ENCODE measurements around the gene NFE2L1. TPM values are rescaled to one million over a fixed set of nuclear protein-coding genes. Genes with fewer than 3 reads are reported as not detected.

Gene NFE2L1
- total and polyA plus RNA-seq, 9 of the 15 experiments (the other 6 are each of a cell fraction or from before 2014, with no cell fraction given), result 2.0 to 68.6 (median 39.7) TPM

GRCh38 chr17:48026502-48027321 is 21.4 kb upstream of the NFE2L1 start (continued):
- no peak for TF ChIP-seq CHCHD3 (CRISPR knock-in tag; IDR thresholded peaks at IDR 0.05)
- no peak for TF ChIP-seq GATA2 (CRISPR knock-in tag; IDR thresholded peaks at IDR 0.05)
- TF ChIP-seq CEBPB (tag; IDR thresholded peaks at IDR 0.05), result no peak
- no peak for TF ChIP-seq GABPA (tag; conservative IDR thresholded peaks at IDR 0.05; ENCODE audit: low read depth)
- no peak for TF ChIP-seq ZNF324 (CRISPR knock-in tag; IDR thresholded peaks at IDR 0.05)
- no peak for TF ChIP-seq CGGBP1 (CRISPR knock-in tag; IDR thresholded peaks at IDR 0.05)
- no peak for TF ChIP-seq DIDO1 (tag; IDR thresholded peaks at IDR 0.05; ENCODE audit: low read depth)
- TF ChIP-seq U2AF1 (optimal IDR thresholded peaks at IDR 0.05; ENCODE audit: low read depth, low read length), result no peak
- no peak for TF ChIP-seq SMAD2 (IDR thresholded peaks at IDR 0.05; ENCODE audit: low read depth, low read length)
- peak; percentile 40 for TF ChIP-seq CXXC5 (CRISPR knock-in tag; IDR thresholded peaks at IDR 0.05)
- no peak for TF ChIP-seq FOXK2 (conservative IDR thresholded peaks at IDR 0.05 in 1 of 2, IDR thresholded peaks at IDR 0.05 in 1 of 2; ENCODE audit: low read depth in 2 of 2)
- no peak for TF ChIP-seq NCOA2 (IDR thresholded peaks at IDR 0.05; ENCODE audit: partially characterized antibody in 2 of 2)
- no peak for TF ChIP-seq RFX5 (IDR thresholded peaks at IDR 0.05; ENCODE audit: low read depth, low read length)
- TF ChIP-seq ZNF23 (CRISPR knock-in tag; IDR thresholded peaks at IDR 0.05), result no peak
- 0 out of 2 replicates have a peak, but pooled peaks have one; percentile 19 for TF ChIP-seq ATF7 (IDR thresholded peaks at IDR 0.05)
- no peak for TF ChIP-seq NR1H2 (CRISPR knock-in tag; IDR thresholded peaks at IDR 0.05)
- TF ChIP-seq ZNF76 (CRISPR knock-in tag; IDR thresholded peaks at IDR 0.05; ENCODE audit: borderline replicate concordance), result no peak
- no peak for TF ChIP-seq ZNF561 (CRISPR knock-in tag; conservative IDR thresholded peaks at IDR 0.05)
- no peak for TF ChIP-seq HMG20A (CRISPR knock-in tag; conservative IDR thresholded peaks at IDR 0.05)
- no peak for TF ChIP-seq ARID3B (CRISPR knock-in tag; IDR thresholded peaks at IDR 0.05; ENCODE audit: borderline replicate concordance)
- no peak for TF ChIP-seq RBM34 (IDR thresholded peaks at IDR 0.05; ENCODE audit: borderline replicate concordance, insufficient read depth, low read length)
- TF ChIP-seq ERF (CRISPR knock-in tag; IDR thresholded peaks at IDR 0.05), result no peak
- 0 out of 2 replicates have a peak, but pooled peaks have one; percentile 53 for TF ChIP-seq TCF7 (IDR thresholded peaks at IDR 0.05; ENCODE audit: borderline replicate concordance)
- TF ChIP-seq ZNF232 (CRISPR knock-in tag; IDR thresholded peaks at IDR 0.05), result no peak
- TF ChIP-seq HMBOX1 (IDR thresholded peaks at IDR 0.05), result no peak
- peak; percentile 26; the same call in 1 of the 2 replicates for TF ChIP-seq ZBTB9 (CRISPR knock-in tag; IDR thresholded peaks at IDR 0.05)
